LNCaP clone FGC (cell line): ENCODE data around the gene MBD2.

Experiments
- DNase-seq: peaks from one replicate; pipeline ENCODE4 v3.0.0-alpha.2; 2011; ENCODE audit warnings: low read depth
- H3K4me3 ChIP-seq: 2 replicates; pipeline ENCODE4 v1.5.1; 2011; ENCODE audit warnings: mild to moderate bottlenecking, low read depth, low read length, control low read depth
- TF ChIP-seq, protein P1 (sequence below): IDR thresholded peaks from 2 replicates; pipeline ENCODE4 v1.5.1; 2012; ENCODE audit warnings: mild to moderate bottlenecking; ENCODE audit not compliant: control insufficient read depth, insufficient read depth; ENCODE audit errors: extremely low read depth

The MBD2 gene

DNA sequence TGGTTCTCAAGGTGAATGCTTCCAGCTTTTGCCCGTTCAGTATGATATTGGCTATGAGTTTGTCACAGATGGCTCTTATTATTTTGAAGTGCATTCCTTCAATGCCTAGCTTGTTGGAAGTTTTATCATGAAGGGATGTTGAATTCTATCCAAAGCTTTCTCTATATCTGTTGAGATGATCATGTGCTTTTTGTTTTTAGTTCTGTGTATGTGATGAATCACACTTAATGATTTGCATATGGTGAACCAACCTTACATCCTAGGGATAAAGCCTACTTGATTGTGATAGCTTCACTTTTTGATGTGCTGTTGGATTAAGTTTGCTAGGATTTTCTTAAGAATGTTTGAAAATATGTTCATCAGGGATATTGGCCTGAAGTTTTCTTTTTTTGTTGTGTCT, 112.1 kb downstream of the MBD2 start:
- DNase-seq = no peak
- TF ChIP-seq, protein P1, sequence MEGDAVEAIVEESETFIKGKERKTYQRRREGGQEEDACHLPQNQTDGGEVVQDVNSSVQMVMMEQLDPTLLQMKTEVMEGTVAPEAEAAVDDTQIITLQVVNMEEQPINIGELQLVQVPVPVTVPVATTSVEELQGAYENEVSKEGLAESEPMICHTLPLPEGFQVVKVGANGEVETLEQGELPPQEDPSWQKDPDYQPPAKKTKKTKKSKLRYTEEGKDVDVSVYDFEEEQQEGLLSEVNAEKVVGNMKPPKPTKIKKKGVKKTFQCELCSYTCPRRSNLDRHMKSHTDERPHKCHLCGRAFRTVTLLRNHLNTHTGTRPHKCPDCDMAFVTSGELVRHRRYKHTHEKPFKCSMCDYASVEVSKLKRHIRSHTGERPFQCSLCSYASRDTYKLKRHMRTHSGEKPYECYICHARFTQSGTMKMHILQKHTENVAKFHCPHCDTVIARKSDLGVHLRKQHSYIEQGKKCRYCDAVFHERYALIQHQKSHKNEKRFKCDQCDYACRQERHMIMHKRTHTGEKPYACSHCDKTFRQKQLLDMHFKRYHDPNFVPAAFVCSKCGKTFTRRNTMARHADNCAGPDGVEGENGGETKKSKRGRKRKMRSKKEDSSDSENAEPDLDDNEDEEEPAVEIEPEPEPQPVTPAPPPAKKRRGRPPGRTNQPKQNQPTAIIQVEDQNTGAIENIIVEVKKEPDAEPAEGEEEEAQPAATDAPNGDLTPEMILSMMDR = no peak

DNA sequence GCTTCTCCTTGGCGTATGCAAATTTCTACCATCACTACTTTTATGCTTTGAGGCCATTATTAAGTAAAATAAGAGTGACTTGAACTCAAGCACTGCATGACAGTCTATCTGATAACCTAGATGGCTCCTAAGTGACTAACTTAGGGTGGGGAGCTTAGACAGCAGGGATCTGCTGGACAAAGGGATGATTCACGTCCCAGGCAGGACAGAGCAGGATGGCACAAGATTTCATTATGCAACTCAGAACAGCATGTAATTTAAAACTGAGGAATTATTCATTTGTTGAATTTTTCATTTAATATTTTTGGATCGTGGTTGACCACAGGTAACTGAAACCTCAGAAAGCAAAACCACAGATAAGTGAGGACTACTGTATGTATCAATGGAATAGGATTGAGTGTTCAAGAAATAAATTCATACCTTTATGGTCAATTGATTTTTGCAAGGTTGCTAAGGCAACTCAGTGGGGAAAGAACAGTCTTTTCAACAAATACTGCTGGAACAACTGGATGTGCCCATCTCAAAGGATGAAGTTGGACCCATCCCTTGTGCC, 115.3 kb downstream of the MBD2 start:
- no peak for DNase-seq
- TF ChIP-seq, protein P1 = no peak
- no peak overlapping the region for H3K4me3 ChIP-seq

More for the DNA sequence above, 112.1 kb downstream of the MBD2 start:
- no peak overlapping the region for H3K4me3 ChIP-seq

DNA sequence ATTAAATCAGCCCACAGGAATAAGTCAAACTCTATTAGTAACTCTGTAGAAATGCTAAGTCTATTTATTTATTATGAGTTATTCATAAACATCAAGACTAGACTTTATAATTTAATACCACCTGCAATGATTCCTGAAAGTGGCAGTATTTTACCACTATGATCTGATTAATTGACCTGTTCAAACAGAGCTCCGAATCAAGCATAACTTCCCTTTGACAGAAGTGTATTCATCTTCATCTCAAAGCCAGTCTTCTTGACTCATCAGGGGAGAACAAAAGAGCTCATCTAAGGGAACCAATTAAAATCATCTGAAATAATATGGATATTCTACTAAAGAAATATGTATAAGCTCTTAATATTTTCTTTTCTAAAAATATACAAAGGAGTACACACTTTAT, 122.3 kb downstream of the MBD2 start:
- no peak overlapping the region for H3K4me3 ChIP-seq
- TF ChIP-seq, protein P1 = no peak
- DNase-seq = no peak
